ENCODE data around the gene IQCM.

DNA sequence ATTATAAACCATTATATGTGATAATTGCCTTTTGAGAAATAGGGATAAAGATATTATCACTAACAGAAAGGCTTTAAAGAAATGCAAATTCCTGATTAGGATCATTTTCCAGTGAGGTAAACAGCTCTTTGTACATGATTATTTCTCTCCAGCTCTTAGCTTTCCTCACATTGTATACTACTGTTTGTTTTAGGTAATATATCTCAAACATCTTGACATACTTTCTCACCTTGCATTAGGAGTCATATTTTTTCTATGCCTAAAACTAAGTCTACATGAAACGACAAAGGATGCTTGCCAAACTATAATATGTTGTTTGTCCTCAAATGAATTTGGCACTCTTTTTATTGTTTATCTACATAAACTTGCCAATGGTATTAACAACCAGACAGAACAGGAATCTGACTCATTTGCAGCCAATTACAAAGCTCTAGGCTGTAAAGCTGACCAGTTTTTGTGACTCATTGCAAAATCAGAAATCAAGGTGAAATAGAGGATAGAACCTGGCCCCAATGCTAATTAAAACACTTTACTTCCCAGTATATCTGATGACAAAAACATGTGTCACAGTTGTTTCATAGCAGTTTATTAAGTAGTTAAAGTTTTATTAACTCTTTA is 107.0 kb downstream of the IQCM start:
- TF ChIP-seq CTCF (conservative IDR thresholded peaks at IDR 0.05; ENCODE audit: low read length) (no peak), EZH2phosphoT487 (IDR thresholded peaks at IDR 0.05; ENCODE audit: borderline replicate concordance) (no peak)

All from Loucy (cell line).